H1 (cell line): ENCODE results near the gene SPEF2. TPM values are rescaled to one million over a fixed set of nuclear protein-coding genes. Genes with fewer than 3 reads are reported as not detected.

Source experiments
- CBX5 ChIP-seq: fragments of 300-800, 300-1000 bp; sonication (generic); IDR thresholded peaks from 2 replicates; pipeline ENCODE4 v1.7.1; 2016; ENCODE audit warnings: antibody characterized with exemption, low read length, low read depth
- CHD2 ChIP-seq: IDR thresholded peaks from 2 replicates; pipeline ENCODE4 v1.6.1; 2012; ENCODE audit warnings: low read length, improper control_type of control experiment
- HDAC2 ChIP-seq, 2 experiments: fragments of 300-600 bp in 1 of 2; sonication (generic) in 1 of 2; IDR thresholded peaks; 2 replicates each; pipeline ENCODE4 v1.6.1; 2011 to 2012; ENCODE audit warnings: low read depth in 2 of 2, low read length in 2 of 2, mild to moderate bottlenecking in 2 of 2, moderate library complexity in 2 of 2, borderline replicate concordance in 1 of 2, inconsistent platforms in 1 of 2
- SIRT6 ChIP-seq: IDR thresholded peaks from one replicate; pipeline ENCODE4 v1.7.1; 2012; ENCODE audit warnings: low read length, inconsistent platforms
- SP2 ChIP-seq: IDR thresholded peaks from 2 replicates; pipeline ENCODE4 v1.6.1; 2012; ENCODE audit warnings: mild to moderate bottlenecking, low read length, inconsistent platforms
- polyA plus RNA-seq, 7 experiments: library from polyadenylated mRNA; depleted of rRNA in 3 of 7; stranded (reverse) in 5 of 7; unstranded in 2 of 7; fragments of >200 nt in 5 of 7; fragments of 200-250 nt in 2 of 7; gene quantifications; 1 replicate in 5 of 7; 2 replicates in 1 of 7; 4 replicates in 1 of 7; pipeline versions ENCODE4 v1.2.1 to v1.2.3, GENCODE V29; 2011 to 2013; ENCODE audit warnings: missing spikeins in 2 of 7, mixed read lengths in 2 of 7
- total RNA-seq: library from RNA; stranded (reverse); fragmentation: NEBNext Ultra II Directional; extraction: Animal tissue kit (Norgen Biotek cat#: 25700); gene quantifications from 2 replicates; pipeline ENCODE4 v1.2.1, GENCODE V29; 2021

The SPEF2 gene
- total and polyA plus RNA-seq, 2 of the 8 experiments (the other 6 are each of a cell fraction or from before 2014, with no cell fraction given) = 0.14 to 0.73 TPM

DNA sequence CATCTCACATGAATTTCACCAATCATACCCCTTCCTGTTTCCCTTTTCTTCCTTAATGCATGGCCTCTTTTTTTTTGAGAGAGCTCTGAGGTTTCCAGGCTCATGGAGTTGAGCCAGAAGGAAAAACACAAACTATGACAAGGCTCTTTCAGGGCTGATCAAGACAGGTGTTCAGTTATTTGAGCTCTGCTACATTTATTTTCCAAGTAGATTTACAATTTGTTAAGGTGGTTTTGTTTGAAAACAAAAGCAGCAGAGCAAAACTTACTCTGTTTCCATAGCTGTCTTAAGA lies 176.6 kb downstream of the SPEF2 start (continued):
- TF ChIP-seq HDAC2 (IDR thresholded peaks at IDR 0.05; ENCODE audit: borderline replicate concordance in 1 of 2, low read depth in 2 of 2, low read length in 2 of 2) = no peak
- TF ChIP-seq SIRT6 = no peak
- no peak for TF ChIP-seq SP2
- TF ChIP-seq CHD2 = no peak
- TF ChIP-seq CBX5 = no peak
